C4-2B (cell line): ENCODE measurements around the gene CFAP126.

ENCODE experiments used
- CTCF ChIP-seq: fragments of 450-650 bp; conservative IDR thresholded peaks from 2 replicates; pipeline ENCODE4 v1.5.1; 2017; ENCODE audit warnings: mild to moderate bottlenecking
- ZFX ChIP-seq: fragments of 450-650 bp; IDR thresholded peaks from 2 replicates; pipeline ENCODE4 v1.6.1; 2017

- TF ChIP-seq CTCF (no peak), ZFX (no peak)
Observed at GRCh38 chr1:161393151-161393550, 25.5 kb upstream of the CFAP126 start.
